ENCODE measurements around the gene MYO15A.

MYO15A gene

GRCh38 chr17:18143044-18143936, 34.7 kb downstream of the MYO15A start:
- no peak overlapping the region for H3K4me3 ChIP-seq (ENCODE audit: low read length)
- no peak overlapping the region for H2AFZ ChIP-seq (ENCODE audit: low read depth, low read length)
- peaks cover 5% of the 10 kb centered on the region for H3K27me3 ChIP-seq (ENCODE audit: insufficient read depth, low read length)
- no peaks in the 10 kb centered on the region for H3K9me3 ChIP-seq (ENCODE audit: low read length)
- no peaks in the 10 kb centered on the region for H3K36me3 ChIP-seq (ENCODE audit: insufficient read depth, low read length)
- no peaks in the 10 kb centered on the region for H3K4me1 ChIP-seq (ENCODE audit: insufficient read depth, low read length)

- H2AFZ ChIP-seq (ENCODE audit: low read depth, low read length): no peak overlapping the region
- H3K27me3 ChIP-seq (ENCODE audit: insufficient read depth, low read length): peaks cover 5% of the 10 kb centered on the region
- H3K9me3 ChIP-seq (ENCODE audit: low read length): no peaks in the 10 kb centered on the region
- no peaks in the 10 kb centered on the region for H3K36me3 ChIP-seq (ENCODE audit: insufficient read depth, low read length)
- H3K4me3 ChIP-seq (ENCODE audit: low read length): no peak overlapping the region
- H3K4me1 ChIP-seq (ENCODE audit: insufficient read depth, low read length): no peaks in the 10 kb centered on the region
These were observed 35.7 kb downstream of the MYO15A start for GRCh38 chr17:18144261-18144660.

DNA sequence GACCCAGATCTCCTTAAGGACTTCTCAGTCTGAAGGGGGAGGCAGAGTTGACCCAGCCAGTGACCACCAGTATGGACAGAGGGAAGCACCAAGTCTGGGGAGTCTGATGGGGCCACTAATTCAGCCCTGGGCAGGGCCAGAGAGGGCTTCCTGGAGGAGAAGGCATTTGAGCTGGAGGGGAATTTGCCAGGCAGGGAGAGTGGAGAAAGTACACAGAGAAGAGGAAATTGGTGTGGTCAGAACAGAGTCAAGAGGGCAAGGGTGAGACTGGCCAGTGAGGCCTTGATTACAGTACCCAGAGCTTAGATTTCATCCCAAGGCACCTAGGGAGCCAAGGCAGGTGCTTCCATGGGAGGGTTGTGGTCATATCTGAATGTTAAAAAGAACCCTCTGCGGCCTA, 36.3 kb downstream of the MYO15A start:
- H3K27me3 ChIP-seq (ENCODE audit: insufficient read depth, low read length): peaks cover 5% of the 10 kb centered on the region
- no peaks in the 10 kb centered on the region for H3K36me3 ChIP-seq (ENCODE audit: insufficient read depth, low read length)
- H3K4me3 ChIP-seq (ENCODE audit: low read length): no peak overlapping the region
- no peak overlapping the region for H2AFZ ChIP-seq (ENCODE audit: low read depth, low read length)
- no peaks in the 10 kb centered on the region for H3K9me3 ChIP-seq (ENCODE audit: low read length)
- H3K4me1 ChIP-seq (ENCODE audit: insufficient read depth, low read length): no peaks in the 10 kb centered on the region

- Histone ChIP-seq H3K4me1 (ENCODE audit: insufficient read depth, low read length) (no peaks in the 10 kb centered on the region), H3K4me3 (ENCODE audit: low read length) (no peak overlapping the region), H3K27me3 (ENCODE audit: insufficient read depth, low read length) (peaks cover 5% of the 10 kb centered on the region), H3K9me3 (ENCODE audit: low read length) (no peaks in the 10 kb centered on the region), H2AFZ (ENCODE audit: low read depth, low read length) (no peak overlapping the region), H3K36me3 (ENCODE audit: insufficient read depth, low read length) (no peaks in the 10 kb centered on the region)
These were observed 37.3 kb downstream of the MYO15A start for GRCh38 chr17:18145811-18146210.

DNA sequence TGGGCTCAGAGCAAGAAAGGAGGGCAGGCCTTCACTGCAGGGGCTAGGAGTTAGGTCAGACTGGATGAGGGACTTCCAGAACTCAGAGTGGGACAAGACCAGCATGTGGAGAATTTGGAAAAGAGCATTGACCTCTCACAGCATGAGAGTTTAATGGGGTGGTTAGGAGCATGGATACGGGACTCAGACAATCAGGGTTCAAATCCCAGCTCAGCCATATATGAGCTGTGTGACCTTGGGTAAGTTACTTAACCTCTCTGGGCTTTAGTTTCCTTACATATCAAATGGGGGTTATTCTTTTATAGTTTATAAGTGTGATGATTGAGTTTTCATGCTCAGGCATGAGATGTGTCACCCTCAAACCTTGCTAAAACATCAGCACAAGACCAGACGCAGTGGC, 37.7 kb downstream of the MYO15A start:
- no peak overlapping the region for H2AFZ ChIP-seq (ENCODE audit: low read depth, low read length)
- H3K27me3 ChIP-seq (ENCODE audit: insufficient read depth, low read length): peaks cover 5% of the 10 kb centered on the region
- H3K9me3 ChIP-seq (ENCODE audit: low read length): no peaks in the 10 kb centered on the region
- no peak overlapping the region for H3K4me3 ChIP-seq (ENCODE audit: low read length)
- no peaks in the 10 kb centered on the region for H3K4me1 ChIP-seq (ENCODE audit: insufficient read depth, low read length)
- no peaks in the 10 kb centered on the region for H3K36me3 ChIP-seq (ENCODE audit: insufficient read depth, low read length)

GRCh38 chr17:18146980-18147379, 38.4 kb downstream of the MYO15A start:
- no peak overlapping the region for H3K4me3 ChIP-seq (ENCODE audit: low read length)
- peaks cover 5% of the 10 kb centered on the region for H3K27me3 ChIP-seq (ENCODE audit: insufficient read depth, low read length)
- H3K36me3 ChIP-seq (ENCODE audit: insufficient read depth, low read length): no peaks in the 10 kb centered on the region
- no peak overlapping the region for H2AFZ ChIP-seq (ENCODE audit: low read depth, low read length)
- H3K9me3 ChIP-seq (ENCODE audit: low read length): no peaks in the 10 kb centered on the region
- H3K4me1 ChIP-seq (ENCODE audit: insufficient read depth, low read length): no peaks in the 10 kb centered on the region

GRCh38 chr17:18148586-18148985, 40.0 kb downstream of the MYO15A start:
- Histone ChIP-seq H3K36me3 (ENCODE audit: insufficient read depth, low read length) (no peaks in the 10 kb centered on the region), H3K4me3 (ENCODE audit: low read length) (no peak overlapping the region), H2AFZ (ENCODE audit: low read depth, low read length) (no peak overlapping the region), H3K27me3 (ENCODE audit: insufficient read depth, low read length) (peaks cover 5% of the 10 kb centered on the region), H3K9me3 (ENCODE audit: low read length) (no peaks in the 10 kb centered on the region), H3K4me1 (ENCODE audit: insufficient read depth, low read length) (no peaks in the 10 kb centered on the region)

DNA sequence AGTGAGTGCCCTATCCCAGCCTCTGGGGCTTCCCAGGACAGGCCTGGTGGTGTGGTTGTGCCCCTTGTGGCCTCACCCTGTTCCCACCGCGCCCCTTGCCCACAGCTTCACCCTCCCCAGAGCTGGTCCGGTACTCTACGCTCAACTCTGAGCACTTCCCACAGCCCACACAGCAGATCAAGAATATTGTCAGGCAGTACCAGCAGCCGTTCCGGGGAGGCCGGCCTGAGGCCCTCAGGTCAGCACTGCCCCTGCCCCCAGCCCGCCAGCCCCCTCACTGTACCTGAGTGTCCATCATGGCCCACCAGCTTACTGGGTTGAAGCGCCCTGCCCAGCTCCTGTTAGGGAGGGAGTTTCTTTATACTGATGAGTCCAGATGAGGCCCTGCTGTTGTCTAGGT, 42.7 kb downstream of the MYO15A start:
- Histone ChIP-seq H2AFZ (ENCODE audit: low read depth, low read length) (no peak overlapping the region), H3K9me3 (ENCODE audit: low read length) (no peaks in the 10 kb centered on the region), H3K27me3 (ENCODE audit: insufficient read depth, low read length) (peaks cover 3% of the 10 kb centered on the region), H3K4me3 (ENCODE audit: low read length) (no peak overlapping the region), H3K4me1 (ENCODE audit: insufficient read depth, low read length) (peaks cover 6% of the 10 kb centered on the region), H3K36me3 (ENCODE audit: insufficient read depth, low read length) (no peaks in the 10 kb centered on the region)

GRCh38 chr17:18155179-18155578, 46.6 kb downstream of the MYO15A start:
- H3K9me3 ChIP-seq (ENCODE audit: low read length): no peaks in the 10 kb centered on the region
- H2AFZ ChIP-seq (ENCODE audit: low read depth, low read length): no peak overlapping the region
- peaks cover 3% of the 10 kb centered on the region for H3K27me3 ChIP-seq (ENCODE audit: insufficient read depth, low read length)
- no peak overlapping the region for H3K4me3 ChIP-seq (ENCODE audit: low read length)
- H3K36me3 ChIP-seq (ENCODE audit: insufficient read depth, low read length): no peaks in the 10 kb centered on the region
- peaks cover 6% of the 10 kb centered on the region for H3K4me1 ChIP-seq (ENCODE audit: insufficient read depth, low read length)

DNA sequence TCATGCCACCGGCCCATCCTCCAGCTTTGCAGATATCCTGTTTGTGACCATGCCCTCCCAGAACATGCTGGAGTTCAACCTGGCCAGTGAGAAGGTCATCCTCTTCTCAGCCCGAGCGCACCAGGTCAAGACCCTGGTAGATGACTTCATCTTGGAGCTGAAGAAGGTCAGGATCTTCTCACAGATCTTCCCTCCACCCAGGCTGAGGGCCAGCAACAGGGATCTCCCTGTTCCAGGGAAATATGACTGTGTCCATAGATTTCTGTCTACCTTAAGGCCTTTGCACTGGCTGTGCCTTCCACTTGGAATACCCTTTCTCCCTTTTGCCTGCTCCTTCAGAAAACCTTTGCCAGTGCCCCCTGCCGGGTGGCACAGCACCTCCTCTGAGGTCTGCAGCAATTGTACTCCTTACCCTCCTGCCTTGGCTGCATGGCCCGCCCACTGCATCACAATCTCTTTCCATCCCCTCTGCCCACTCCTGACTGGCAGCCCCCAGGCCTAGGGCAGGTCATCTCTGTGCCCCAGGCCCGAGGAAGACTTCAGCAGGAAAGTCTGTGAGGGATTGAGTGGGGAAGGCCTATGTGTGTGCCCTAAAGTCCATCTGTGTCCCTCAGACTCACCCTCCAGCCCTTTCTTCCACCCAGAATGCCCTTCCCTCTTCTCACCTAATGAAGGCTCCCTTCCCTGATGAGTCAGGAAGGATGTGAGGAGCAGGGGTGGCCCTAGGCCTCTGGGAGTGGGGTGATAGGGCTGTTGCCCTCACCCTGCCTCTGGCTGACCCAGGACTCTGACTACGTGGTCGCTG, 47.8 kb downstream of the MYO15A start:
- H3K9me3 ChIP-seq (ENCODE audit: low read length): no peaks in the 10 kb centered on the region
- H3K36me3 ChIP-seq (ENCODE audit: insufficient read depth, low read length): no peaks in the 10 kb centered on the region
- peaks cover 9% of the 10 kb centered on the region for H3K4me1 ChIP-seq (ENCODE audit: insufficient read depth, low read length)
- H2AFZ ChIP-seq (ENCODE audit: low read depth, low read length): no peak overlapping the region
- no peak overlapping the region for H3K4me3 ChIP-seq (ENCODE audit: low read length)
- peaks cover 3% of the 10 kb centered on the region for H3K27me3 ChIP-seq (ENCODE audit: insufficient read depth, low read length)

DNA sequence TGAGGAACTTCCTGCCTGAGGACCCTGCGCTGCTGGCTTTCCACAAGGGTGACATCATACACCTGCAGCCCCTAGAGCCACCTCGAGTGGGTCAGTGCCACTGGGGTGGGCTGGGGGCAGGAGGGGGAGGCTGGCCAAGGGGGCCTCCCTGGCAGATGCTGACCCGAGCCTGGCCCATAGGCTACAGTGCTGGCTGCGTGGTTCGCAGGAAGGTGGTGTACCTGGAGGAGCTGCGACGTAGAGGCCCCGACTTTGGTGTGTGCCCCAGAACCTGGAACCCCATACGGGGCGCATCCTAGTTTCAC, 48.4 kb downstream of the MYO15A start:
- H3K9me3 ChIP-seq (ENCODE audit: low read length): no peaks in the 10 kb centered on the region
- no peak overlapping the region for H3K4me3 ChIP-seq (ENCODE audit: low read length)
- no peaks in the 10 kb centered on the region for H3K36me3 ChIP-seq (ENCODE audit: insufficient read depth, low read length)
- H3K27me3 ChIP-seq (ENCODE audit: insufficient read depth, low read length): peaks cover 3% of the 10 kb centered on the region
- H3K4me1 ChIP-seq (ENCODE audit: insufficient read depth, low read length): peaks cover 15% of the 10 kb centered on the region
- no peak overlapping the region for H2AFZ ChIP-seq (ENCODE audit: low read depth, low read length)

- no peaks in the 10 kb centered on the region for H3K36me3 ChIP-seq (ENCODE audit: insufficient read depth, low read length)
- H3K4me1 ChIP-seq (ENCODE audit: insufficient read depth, low read length): peaks cover 18% of the 10 kb centered on the region
- no peak overlapping the region for H2AFZ ChIP-seq (ENCODE audit: low read depth, low read length)
- H3K27me3 ChIP-seq (ENCODE audit: insufficient read depth, low read length): peaks cover 3% of the 10 kb centered on the region
- no peak overlapping the region for H3K4me3 ChIP-seq (ENCODE audit: low read length)
- no peaks in the 10 kb centered on the region for H3K9me3 ChIP-seq (ENCODE audit: low read length)
These were observed 48.9 kb downstream of the MYO15A start for GRCh38 chr17:18157354-18157985.

DNA sequence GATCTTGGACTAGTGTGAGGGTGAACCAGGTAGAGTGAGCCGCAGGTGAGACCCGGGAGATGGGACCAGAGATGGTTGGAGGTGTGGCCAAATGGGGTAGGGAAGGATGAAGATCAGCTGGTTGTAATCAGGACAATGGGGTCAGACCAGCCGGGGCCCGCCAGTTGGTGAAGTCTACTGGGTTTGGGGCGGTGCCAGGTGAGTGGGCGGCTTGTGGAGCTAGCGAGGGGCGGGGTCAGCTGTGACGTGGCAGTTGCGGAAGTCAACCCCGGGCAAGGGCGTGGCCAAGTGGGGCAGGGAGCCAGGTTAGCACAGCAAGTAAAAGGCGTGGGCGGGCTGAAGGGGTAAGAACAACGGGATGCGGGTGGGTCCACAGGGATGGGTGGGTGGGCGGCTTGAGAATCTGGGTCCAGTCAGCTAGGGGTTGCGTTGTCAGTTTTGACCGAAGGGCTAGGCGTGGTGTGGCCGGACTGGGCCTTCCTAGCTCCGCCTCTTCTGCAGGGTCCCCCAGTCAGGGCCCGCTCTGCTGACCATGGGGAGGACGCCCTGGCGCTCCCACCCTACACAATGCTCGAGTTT, 49.6 kb downstream of the MYO15A start:
- no peak overlapping the region for H2AFZ ChIP-seq (ENCODE audit: low read depth, low read length)
- H3K4me3 ChIP-seq (ENCODE audit: low read length): no peak overlapping the region
- no peaks in the 10 kb centered on the region for H3K9me3 ChIP-seq (ENCODE audit: low read length)
- H3K4me1 ChIP-seq (ENCODE audit: insufficient read depth, low read length): peaks cover 18% of the 10 kb centered on the region
- no peaks in the 10 kb centered on the region for H3K36me3 ChIP-seq (ENCODE audit: insufficient read depth, low read length)
- peaks cover 3% of the 10 kb centered on the region for H3K27me3 ChIP-seq (ENCODE audit: insufficient read depth, low read length)

Measured in neuron (in vitro differentiated cells).